NOMO-1 treated with DMSO at 0.1 percent for 48 hours (cell line): ENCODE results near the gene ERC1.
A peak's percentile ranks its signal among the peaks of the same experiment; 100 is the strongest.
"Not testable (repeated sequence)": the region's sequence is repeated elsewhere in the genome, so short reads cannot be mapped to it uniquely, and the experiment has no call there.

Source experiments
- DNase-seq: peaks from one replicate; lab custom pipeline; 2025; ENCODE audit not compliant: unreplicated experiment; lab: John Stamatoyannopoulos, UW

The ERC1 gene

GRCh38 chr12:981961-982360 lies 9.1 kb upstream of the ERC1 start:
- DNase-seq = no peak

GRCh38 chr12:988646-989045 lies 2.4 kb upstream of the ERC1 start:
- DNase-seq = no peak

GRCh38 chr12:989051-989450 lies 2.0 kb upstream of the ERC1 start:
- no peak for DNase-seq

- DNase-seq = peak; percentile 46
Measured at GRCh38 chr12:989751-990660, 1.0 kb upstream of the ERC1 start.

GRCh38 chr12:991350-992333 lies 619 bp downstream of the ERC1 start:
- peak; percentile 4 for DNase-seq

DNA sequence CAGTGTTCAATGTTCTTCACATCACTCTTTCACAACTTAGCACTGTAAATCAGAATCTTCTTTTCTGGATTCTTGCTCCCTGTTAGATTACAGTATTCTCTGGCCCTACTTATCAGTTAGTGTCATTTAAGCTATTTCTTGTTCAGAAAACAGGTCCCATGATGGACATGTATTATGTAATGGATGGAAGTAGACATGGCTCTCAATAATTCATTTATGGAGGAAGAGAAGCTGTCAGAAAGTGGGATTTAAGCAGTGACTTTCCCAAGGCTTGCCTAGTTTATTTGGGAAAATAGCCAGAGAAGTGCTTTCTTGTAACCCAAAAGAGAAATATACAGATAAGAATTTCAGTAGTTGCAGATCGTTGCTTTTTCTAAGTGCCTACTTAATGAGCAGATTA lies 1.6 kb downstream of the ERC1 start:
- no peak for DNase-seq

DNA sequence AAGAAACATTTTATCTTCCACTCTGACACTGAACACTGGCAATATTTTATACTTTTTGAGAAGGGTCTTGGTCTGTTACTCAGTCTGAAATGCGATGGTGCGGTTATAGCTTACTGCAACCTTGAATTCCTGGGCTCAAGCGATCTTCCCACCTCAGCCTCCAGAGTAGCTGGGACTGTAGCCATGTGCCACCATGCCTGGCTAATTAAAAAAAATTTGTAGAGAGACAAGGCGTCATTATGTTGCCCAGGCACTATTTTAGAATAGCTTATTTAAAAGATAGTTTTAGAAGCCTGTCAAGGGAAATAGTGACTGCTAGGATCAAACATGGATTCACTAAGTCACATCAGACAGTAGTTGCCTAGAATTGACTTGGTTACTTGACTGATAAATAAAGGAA lies 5.9 kb downstream of the ERC1 start:
- DNase-seq = no peak

DNA sequence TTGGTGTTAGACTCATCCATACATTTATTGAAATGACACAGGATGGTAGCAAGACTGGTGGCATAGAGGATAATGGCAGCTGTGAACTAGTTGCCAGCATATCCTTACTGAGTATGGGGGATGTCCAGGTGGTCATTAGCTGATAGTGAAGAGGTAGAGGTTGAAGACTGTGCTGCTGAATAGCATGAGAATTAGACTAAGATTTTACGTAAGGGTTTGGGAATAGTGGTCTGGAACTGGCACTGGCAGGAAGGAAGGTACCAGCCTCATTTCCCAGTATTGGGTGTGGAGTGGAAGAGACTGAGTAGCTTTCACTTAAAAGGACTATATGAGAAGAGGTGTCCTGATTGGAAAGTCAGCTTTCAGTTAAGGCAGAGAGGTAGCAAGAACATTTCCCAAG lies 6.5 kb downstream of the ERC1 start:
- DNase-seq = no peak

DNA sequence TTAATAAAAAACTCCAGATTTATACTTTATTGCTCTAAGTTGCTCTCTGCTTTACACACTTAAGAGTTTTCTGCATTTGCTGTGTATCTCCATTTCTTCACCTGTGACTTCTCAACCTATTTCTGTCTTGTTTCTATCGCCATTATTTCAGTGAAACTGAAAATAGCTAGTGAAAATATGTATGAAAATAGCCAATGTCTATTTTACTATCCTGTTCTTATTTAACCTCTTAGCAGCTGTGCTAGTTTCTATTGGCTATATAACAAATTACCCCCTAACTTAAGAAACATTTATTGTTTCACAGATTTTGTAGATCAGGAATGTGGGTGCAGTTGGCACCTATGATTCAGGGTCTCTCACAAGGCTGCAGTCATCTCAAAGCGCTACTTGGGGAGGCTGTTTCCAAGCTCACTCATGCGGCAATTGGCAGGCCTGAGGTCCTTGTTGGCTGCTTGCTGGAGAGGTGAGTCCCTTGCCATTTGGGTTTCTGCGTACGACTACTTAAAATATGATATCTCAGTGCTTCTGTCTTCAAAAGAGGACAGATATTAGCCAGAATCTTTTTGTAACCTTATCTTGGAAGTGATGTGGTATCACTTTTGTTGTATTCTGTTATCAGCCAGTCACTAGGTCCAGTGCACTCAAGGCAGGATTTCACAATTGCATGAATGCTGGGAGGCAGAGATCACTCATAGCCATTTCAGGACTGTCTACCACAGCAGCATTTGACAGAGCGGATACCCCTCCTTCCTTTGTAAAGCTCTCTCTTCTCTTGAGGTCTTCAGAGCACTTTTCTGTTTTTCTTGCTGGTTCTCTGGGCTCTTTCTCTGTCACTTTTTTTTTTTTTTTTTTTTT lies 7.2 kb downstream of the ERC1 start:
- DNase-seq = no peak

GRCh38 chr12:999736-1000135 lies 8.7 kb downstream of the ERC1 start:
- not testable (repeated sequence) for DNase-seq

DNA sequence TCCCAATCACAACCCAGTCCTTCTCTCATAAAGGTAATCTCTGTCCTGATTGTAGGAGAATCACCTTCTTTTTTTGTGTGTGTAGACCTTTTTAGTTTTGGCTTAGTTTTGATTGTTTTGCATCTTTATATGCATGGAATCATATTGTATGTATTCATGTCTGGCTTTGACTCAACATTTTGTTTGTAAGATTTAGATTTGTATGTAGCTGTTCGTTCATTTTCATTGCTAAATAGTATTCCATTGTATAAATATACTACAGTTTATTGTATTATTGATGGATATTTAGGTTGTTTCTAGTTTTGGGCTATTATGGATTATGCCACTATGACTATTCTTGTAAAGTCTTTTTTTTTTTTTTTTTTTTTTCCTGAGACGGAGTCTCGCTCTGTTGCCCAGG lies 10.5 kb downstream of the ERC1 start:
- DNase-seq = no peak

DNA sequence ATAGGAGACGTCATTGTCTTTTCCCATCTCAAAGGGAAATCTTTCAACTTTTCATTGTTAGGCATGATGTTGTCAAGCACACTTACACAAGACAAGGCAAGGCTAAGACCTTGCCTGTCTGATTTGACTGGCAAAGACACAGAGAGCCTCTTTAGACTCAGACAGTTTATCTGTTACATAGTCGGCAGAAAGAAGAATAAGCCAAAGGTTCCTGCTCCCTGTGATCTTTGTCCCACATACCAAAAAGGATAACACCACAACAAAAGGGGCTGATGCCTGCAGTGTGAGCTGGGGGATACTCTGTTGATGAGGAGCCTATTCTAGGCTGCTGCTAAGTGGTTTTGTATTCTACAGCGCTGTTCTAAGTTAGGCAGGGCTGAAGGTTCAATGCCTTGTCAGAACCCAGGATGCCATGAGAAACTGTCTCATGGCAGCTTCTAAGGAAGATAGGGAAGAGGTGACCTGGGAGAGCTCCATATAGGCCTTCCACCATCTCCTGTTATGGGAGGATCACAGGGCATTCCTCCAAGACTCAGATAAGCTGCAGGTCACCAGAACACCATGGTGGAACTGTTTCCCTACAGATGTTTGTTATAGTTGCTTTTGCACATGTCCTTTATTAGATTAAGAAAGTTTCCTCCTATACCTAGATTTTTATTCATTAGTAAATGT lies 12.7 kb downstream of the ERC1 start:
- no peak for DNase-seq

GRCh38 chr12:1006255-1006654 lies 15.2 kb downstream of the ERC1 start:
- DNase-seq = no peak

- DNase-seq = no peak
Measured at GRCh38 chr12:1007276-1007675, 16.3 kb downstream of the ERC1 start.

DNA sequence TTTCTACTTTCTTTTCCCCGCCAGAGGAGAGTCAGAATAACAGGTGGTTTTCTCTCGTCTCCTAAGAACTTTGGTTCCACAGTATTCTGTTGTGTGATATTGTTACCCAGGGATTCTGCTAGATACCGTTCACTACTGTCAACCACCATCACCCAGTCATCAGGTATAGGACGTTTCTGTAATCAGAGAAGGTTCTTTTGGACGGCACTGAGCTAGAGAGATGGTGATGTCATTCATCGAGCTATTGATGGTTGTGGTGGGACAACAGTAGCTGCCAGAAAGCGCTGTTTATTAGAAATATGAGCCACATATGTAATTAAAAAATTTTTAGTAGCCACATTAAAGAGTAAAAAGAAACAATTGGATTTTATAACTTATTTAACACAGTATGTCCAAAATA lies 17.0 kb downstream of the ERC1 start:
- DNase-seq = no peak

GRCh38 chr12:1011091-1011490 lies 20.1 kb downstream of the ERC1 start:
- DNase-seq = no peak

- no peak for DNase-seq
Measured at GRCh38 chr12:1013618-1014489, 22.8 kb downstream of the ERC1 start.

- no peak for DNase-seq
Measured at GRCh38 chr12:1019283-1019682, 28.3 kb downstream of the ERC1 start.

GRCh38 chr12:1020389-1020788 lies 29.4 kb downstream of the ERC1 start:
- DNase-seq = no peak
